HG03469 (cell line): Measurements from ENCODE around the gene MAPK6.

Source experiments
- ATAC-seq: cut with Tn5 transposase; IDR thresholded peaks from one replicate; pipeline ENCODE4 v1.9.1; 2021; ENCODE audit warnings: mild to moderate bottlenecking, moderate library complexity, moderate number of reproducible peaks; ENCODE audit not compliant: unreplicated experiment

Gene MAPK6

GRCh38 chr15:52101542-52102323 lies 82.7 kb downstream of the MAPK6 start:
- ATAC-seq, result peak; percentile 26

- ATAC-seq, result no peak
Observed at GRCh38 chr15:52102463-52102862, 83.4 kb downstream of the MAPK6 start.

GRCh38 chr15:52103217-52104207 lies 84.5 kb downstream of the MAPK6 start:
- peak; percentile 70 for ATAC-seq

GRCh38 chr15:52104532-52105004 lies 85.5 kb downstream of the MAPK6 start:
- ATAC-seq, result no peak

- no peak for ATAC-seq
Observed at GRCh38 chr15:52105846-52106245, 86.8 kb downstream of the MAPK6 start.

- no peak for ATAC-seq
Observed at GRCh38 chr15:52106641-52107040, 87.6 kb downstream of the MAPK6 start.

GRCh38 chr15:52107238-52107637 lies 88.2 kb downstream of the MAPK6 start:
- no peak for ATAC-seq

GRCh38 chr15:52109559-52110451 lies 90.8 kb downstream of the MAPK6 start:
- ATAC-seq, result peak; percentile 36

GRCh38 chr15:52111517-52112202 lies 92.6 kb downstream of the MAPK6 start:
- ATAC-seq, result no peak

GRCh38 chr15:52112203-52112750 lies 93.3 kb downstream of the MAPK6 start:
- ATAC-seq, result no peak

- ATAC-seq, result no peak
Observed at GRCh38 chr15:52113235-52113634, 94.2 kb downstream of the MAPK6 start.

GRCh38 chr15:52113708-52114107 lies 94.7 kb downstream of the MAPK6 start:
- ATAC-seq, result no peak

GRCh38 chr15:52114261-52115055 lies 95.4 kb downstream of the MAPK6 start:
- no peak for ATAC-seq

- ATAC-seq, result no peak
Observed at GRCh38 chr15:52115598-52116427, 96.8 kb downstream of the MAPK6 start.
